Activated naive CD8-positive, alpha-beta T cell treated with anti-CD3 and anti-CD28 coated beads, Interleukin-2, amount 50 U/mL, for 16 hours (primary cell): ENCODE data around the gene SDS.

Experiments
- DNase-seq: peaks from one replicate; pipeline ENCODE4 v3.0.0-alpha.2; 2020; ENCODE audit warnings: low read depth, low spot score

SDS gene

GRCh38 chr12:113403435-113404415 lies at the start of gene SDS:
TSS of gene SDS (minus strand) at chr12:113403887. CDS start at chr12:113399708, 4,179 bp downstream.
- no peak for DNase-seq

GRCh38 chr12:113453330-113453729 lies 49.6 kb upstream of the SDS start:
- DNase-seq: no peak

DNA sequence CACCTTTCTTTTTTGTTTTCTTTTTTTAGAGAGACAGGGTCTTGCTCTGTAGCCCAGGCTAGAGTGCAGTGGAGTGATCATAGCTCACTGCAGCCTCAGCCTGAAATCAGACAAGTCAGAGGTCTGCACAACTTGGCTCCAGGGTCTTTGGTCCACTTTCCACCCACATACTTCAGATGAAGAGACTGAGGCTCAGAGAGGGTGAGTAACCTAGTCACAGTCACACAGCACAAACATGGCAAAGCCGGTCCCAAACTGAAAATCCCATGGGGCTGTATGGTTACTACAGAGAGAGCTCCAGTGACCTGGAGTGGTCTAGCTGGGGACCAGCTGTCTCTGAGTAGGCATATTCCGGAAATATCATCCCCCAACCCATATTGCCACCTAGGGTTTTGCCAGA lies 48.8 kb upstream of the SDS start:
- no peak for DNase-seq

- DNase-seq: no peak
These were observed 46.2 kb upstream of the SDS start for GRCh38 chr12:113449839-113450238.

DNA sequence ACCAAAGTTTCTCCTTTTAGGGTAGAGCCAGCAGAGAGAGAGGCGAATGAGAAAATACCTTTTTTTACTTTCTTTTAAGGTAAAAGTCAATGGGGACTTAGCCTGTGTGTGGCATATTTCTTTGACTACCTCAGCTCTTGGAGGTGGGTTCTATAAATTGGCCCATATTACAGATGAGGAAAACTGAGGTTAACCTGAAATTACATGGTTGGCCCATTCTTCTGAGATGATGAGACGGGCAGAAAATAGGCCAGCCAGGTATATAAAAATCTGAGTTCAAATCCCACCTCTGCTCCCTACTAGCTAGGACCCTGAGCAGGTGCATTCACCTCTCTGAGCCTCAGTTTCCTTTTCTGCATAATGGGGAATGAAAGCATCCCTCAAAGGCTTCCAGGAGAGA lies 45.6 kb upstream of the SDS start:
- DNase-seq: no peak

DNA sequence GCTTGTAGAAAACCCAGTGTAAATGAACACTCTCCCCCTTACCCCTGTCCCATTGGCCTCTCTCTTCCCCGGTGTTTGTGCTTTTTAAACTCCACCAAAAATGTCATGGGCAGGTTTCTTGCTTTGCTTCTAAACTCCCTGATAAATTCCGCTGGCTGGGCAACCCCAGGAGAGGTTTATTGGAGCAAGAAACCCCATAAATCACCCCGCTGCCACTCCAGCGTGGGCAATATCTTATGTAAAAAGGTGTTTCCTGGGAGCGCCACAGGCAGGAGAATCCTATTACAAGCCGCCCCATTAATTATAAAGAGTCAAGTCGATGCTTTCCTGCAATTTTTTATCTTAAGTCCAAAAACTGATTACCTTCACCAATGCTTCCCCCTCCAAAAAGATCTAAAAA lies 45.2 kb upstream of the SDS start:
- no peak for DNase-seq

GRCh38 chr12:113445544-113446171 lies 42.0 kb upstream of the SDS start:
- no peak for DNase-seq

DNA sequence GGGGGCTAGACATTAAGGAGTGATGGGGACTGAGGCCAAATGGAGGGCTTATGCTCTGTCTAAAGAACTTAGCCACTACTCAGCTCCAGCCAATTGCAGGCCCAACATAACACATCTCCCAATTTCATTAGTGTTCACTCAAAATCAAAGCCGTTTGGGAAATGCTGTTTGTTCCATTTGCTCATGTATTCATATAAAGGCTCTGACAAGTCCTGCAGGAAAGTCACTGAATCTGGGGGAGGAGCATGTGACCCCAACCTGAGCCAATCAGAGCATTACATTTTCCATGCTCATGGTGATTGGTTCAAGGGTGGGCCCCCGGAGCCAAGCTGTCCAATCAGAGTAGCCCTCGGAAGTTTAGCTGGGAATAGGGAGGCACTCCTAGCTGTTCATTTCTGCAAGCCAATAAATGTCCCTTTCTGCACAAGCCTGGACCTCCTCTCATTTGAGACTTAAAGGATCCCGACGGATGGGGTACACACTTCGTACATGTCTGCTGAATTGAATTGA lies 39.4 kb upstream of the SDS start:
- DNase-seq: no peak

DNA sequence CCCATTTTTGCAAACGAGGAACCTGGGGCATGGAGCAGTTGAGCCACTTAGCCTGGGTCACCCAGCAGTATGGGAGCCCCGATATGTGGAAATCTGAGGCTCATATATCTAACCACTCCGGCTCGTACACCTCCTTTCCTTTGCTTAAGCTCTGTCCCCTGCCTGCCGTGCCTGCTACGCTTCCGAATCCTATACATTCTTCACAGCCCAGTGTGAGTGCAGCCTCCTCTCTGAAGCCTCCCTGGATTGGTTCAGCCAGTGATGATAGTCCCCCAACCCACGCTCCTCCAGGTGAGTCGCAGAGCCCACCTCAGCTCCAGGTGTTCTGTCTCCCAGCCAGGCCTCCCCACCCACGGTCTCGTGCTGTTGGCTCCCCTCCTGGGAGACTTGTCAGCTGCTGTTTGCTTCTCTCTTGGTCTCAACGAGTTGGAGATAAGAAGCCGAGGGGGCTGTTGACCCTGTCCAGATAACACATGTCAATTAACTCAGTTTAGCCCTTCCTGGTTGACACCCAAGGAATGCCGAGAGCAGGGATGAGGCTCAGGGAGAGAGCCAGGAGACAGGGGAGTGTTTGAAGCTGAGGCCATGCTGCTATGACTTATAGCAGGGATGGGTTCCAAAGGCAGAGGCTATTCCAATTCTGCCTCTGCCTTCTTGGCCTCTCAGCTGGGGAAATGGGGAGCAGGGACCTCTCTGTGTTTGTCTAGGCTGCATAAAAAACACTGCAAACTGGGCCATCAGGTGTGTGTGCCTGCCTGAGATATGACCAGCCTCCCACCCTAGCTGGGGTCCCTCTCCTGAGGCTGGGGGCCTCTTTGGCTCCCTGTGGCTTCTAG lies 37.5 kb upstream of the SDS start:
- no peak for DNase-seq

DNA sequence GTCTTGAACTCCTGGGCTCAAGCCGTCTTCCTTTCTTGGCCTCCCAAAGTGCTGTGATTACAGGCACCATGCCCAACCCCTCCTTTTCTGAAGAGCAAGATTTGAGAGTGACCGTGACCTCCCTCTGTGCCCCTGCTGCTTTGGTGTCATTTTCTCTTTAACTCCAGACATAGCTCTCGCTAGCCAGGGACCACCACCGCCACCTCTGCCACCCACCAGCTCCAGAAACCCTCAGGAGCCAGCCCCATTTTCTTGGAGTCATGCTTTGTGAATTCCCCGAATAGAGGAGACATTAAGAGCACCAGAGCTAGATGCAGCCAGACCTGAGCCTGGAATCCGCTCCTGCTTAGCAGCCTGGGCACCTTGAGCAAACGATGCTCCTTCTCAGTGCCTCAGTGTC lies 36.6 kb upstream of the SDS start:
- DNase-seq: no peak

- DNase-seq: no peak
These were observed 35.9 kb upstream of the SDS start for GRCh38 chr12:113439606-113440030.

- no peak for DNase-seq
These were observed 35.6 kb upstream of the SDS start for GRCh38 chr12:113439301-113439597.

GRCh38 chr12:113438523-113439300 lies 35.0 kb upstream of the SDS start:
- no peak for DNase-seq

DNA sequence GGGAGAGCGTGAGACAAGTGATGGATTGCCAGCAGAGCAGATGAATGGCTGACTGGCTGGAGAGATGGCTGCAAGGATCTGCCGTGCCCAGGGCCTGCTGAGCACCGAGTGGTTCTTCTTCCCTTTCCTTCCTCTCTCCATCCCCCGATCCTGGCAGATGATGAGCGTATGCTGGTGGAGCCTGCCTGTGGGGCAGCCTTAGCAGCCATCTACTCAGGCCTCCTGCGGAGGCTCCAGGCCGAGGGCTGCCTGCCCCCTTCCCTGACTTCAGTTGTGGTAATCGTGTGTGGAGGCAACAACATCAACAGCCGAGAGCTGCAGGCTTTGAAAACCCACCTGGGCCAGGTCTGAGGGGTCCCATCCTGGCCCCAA lies 34.0 kb upstream of the SDS start:
- DNase-seq: no peak

GRCh38 chr12:113436993-113437728 lies 33.5 kb upstream of the SDS start:
- no peak for DNase-seq

GRCh38 chr12:113436586-113436985 lies 32.9 kb upstream of the SDS start:
- DNase-seq: no peak

GRCh38 chr12:113435367-113435766 lies 31.7 kb upstream of the SDS start:
- no peak for DNase-seq

GRCh38 chr12:113432986-113433385 lies 29.3 kb upstream of the SDS start:
- DNase-seq: no peak

GRCh38 chr12:113428482-113428881 lies 24.8 kb upstream of the SDS start:
- DNase-seq: no peak

DNA sequence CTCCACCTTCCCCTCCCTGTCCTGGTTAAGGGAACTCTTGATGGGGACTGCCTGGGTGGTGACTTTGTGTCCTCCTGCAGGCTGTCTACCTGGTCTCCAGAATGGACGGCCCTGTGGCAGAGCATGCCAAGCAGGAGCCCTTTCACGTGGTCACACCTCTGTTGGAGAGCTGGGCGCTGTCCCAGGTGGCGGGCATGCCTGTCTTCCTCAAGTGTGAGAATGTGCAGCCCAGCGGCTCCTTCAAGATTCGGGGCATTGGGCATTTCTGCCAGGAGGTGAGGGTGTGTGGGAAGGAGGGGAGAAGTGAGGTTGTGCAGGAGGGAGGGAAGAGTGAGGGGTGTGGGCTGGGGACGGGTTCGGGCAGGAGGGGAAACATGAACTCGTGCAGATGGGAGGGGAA lies 24.2 kb upstream of the SDS start:
- DNase-seq: no peak
